Mucosa of descending colon (tissue), 3 donors: ENCODE results near the gene KRT24. TPM values are rescaled to one million over a fixed set of nuclear protein-coding genes. Genes with fewer than 3 reads are reported as not detected.

Experiments used
- ATAC-seq: fragments of 200-7000 bp; cut with Tn5 transposase; one replicate; pipeline ENCODE4 v1.9.1; 2020; ENCODE audit warnings: mild to moderate bottlenecking, moderate library complexity
- DNase-seq, 3 donors: peaks; one replicate each; pipeline ENCODE4 v3.0.0-alpha.2; 2020
- H3K36me3 ChIP-seq: fragments of 200-600 bp; one replicate; pipeline ENCODE4 v1.8.0; 2021; ENCODE audit warnings: low read depth, mild to moderate bottlenecking
- H3K4me1 ChIP-seq: fragments of 200-600 bp; one replicate; pipeline ENCODE4 v1.8.0; 2021; ENCODE audit warnings: low read depth, mild to moderate bottlenecking
- H3K4me3 ChIP-seq: fragments of 200-600 bp; one replicate; pipeline ENCODE4 v1.8.0; 2021; ENCODE audit warnings: mild to moderate bottlenecking
- H3K9me3 ChIP-seq: fragments of 200-600 bp; one replicate; pipeline ENCODE4 v1.8.0; 2021; ENCODE audit warnings: mild to moderate bottlenecking
- CTCF ChIP-seq: fragments of 200-600 bp; IDR thresholded peaks from one replicate; pipeline ENCODE4 v1.8.0; 2022; ENCODE audit warnings: antibody characterized with exemption, mild to moderate bottlenecking
- intact Hi-C, 2 donors: fragments of 100-400 bp; cut with DNase I in 1 of 2; cut with micrococcal nuclease in 1 of 2; formaldehyde crosslinking; loops; one replicate each; pipeline versions ENCODE4 v1.11.0 to v1.11.1; 2022; cut with DNase I, micrococcal nuclease
- total RNA-seq, 3 donors: library from RNA; stranded (reverse); fragmentation: NEBNext Ultra II Directional in 2 of 3; extraction: Animal tissue kit (Norgen Biotek cat#: 25700) in 2 of 3; gene quantifications; one replicate each; pipeline versions ENCODE4 v1.2.1 to v1.2.4, GENCODE V29; 2021 to 2023
- donor health status: DM: no; HTN: no; CAD: no; lungs with moderate emphysema.
- donor health status: DM: no; HTN: no; CAD: no.
- donor health status: DM: no; HTN: yes; CAD: no.

KRT24 gene
- total RNA-seq, 3 donors from 2014 or later, result 2.0 to 4.2 (median 2.4) TPM

GRCh38 chr17:40664582-40665333 lies 38.8 kb downstream of the KRT24 start, which contains the start of gene KRT222:
Gene KRT222, minus strand, starts transcription at chr17:40665177. Its CDS starts 78 bp downstream, at chr17:40665099.
- Histone ChIP-seq H3K4me1 (no peaks in the 10 kb centered on the region), H3K9me3 (no peaks in the 10 kb centered on the region), H3K4me3 (no peak within 1 kb of the TSS), H3K36me3 (no peaks in the 10 kb centered on the region)
- intact Hi-C loops, result no loop called here
- DNase-seq (no peak), ATAC-seq (no peak)
- TF ChIP-seq CTCF, result no peak

- no peak overlapping the region for H3K4me3 ChIP-seq
- no peaks in the 10 kb centered on the region for H3K36me3 ChIP-seq
- ATAC-seq (no peak), DNase-seq (no peak)
- no peaks in the 10 kb centered on the region for H3K4me1 ChIP-seq
- intact Hi-C loops, result no loop called here
- TF ChIP-seq CTCF, result no peak
- H3K9me3 ChIP-seq, result no peaks in the 10 kb centered on the region
Observed at GRCh38 chr17:40663252-40663651, 40.3 kb downstream of the KRT24 start.

GRCh38 chr17:40659911-40660310 lies 43.6 kb downstream of the KRT24 start:
- Histone ChIP-seq H3K4me3 (no peak overlapping the region), H3K9me3 (no peaks in the 10 kb centered on the region), H3K36me3 (no peaks in the 10 kb centered on the region), H3K4me1 (no peaks in the 10 kb centered on the region)
- intact Hi-C loops, result no loop called here
- TF ChIP-seq CTCF, result no peak
- ATAC-seq (no peak), DNase-seq (no peak)

GRCh38 chr17:40658396-40658795 lies 45.2 kb downstream of the KRT24 start:
- H3K4me3 ChIP-seq, result no peak overlapping the region
- no peaks in the 10 kb centered on the region for H3K9me3 ChIP-seq

GRCh38 chr17:40651939-40652338 lies 51.6 kb downstream of the KRT24 start:
- ATAC-seq, result no peak
- no peak for DNase-seq
- no peak for TF ChIP-seq CTCF
- intact Hi-C loops, result no loop called here
- H3K36me3 ChIP-seq, result no peaks in the 10 kb centered on the region
- no peaks in the 10 kb centered on the region for H3K4me1 ChIP-seq
- no peak overlapping the region for H3K4me3 ChIP-seq
- H3K9me3 ChIP-seq, result no peaks in the 10 kb centered on the region

More at GRCh38 chr17:40658396-40658795, 45.2 kb downstream of the KRT24 start:
- no peak for DNase-seq
- Histone ChIP-seq H3K4me1 (no peaks in the 10 kb centered on the region), H3K36me3 (no peaks in the 10 kb centered on the region)
- no peak for ATAC-seq
- no peak for TF ChIP-seq CTCF
- intact Hi-C loops, result no loop called here
